Activated CD8-positive, alpha-beta memory T cell treated with anti-CD3 and anti-CD28 coated beads for 36 hours (primary cell): ENCODE data around the gene CRY1. TPM values are rescaled to one million over a fixed set of nuclear protein-coding genes. Genes with fewer than 3 reads are reported as not detected.
"Not testable (repeated sequence)": the region's sequence is repeated elsewhere in the genome, so short reads cannot be mapped to it uniquely, and the experiment has no call there.

Source experiments
- CTCF ChIA-PET: fragments of 350-600 bp; sonication (Branson Sonifier 250); formaldehyde crosslinking; loops from one replicate; lab custom pipeline; 2021; ENCODE audit warnings: antibody characterized with exemption; lab: Charles Lee
- POLR2A ChIA-PET: fragments of 350-600 bp; sonication (Branson Sonifier 250); formaldehyde crosslinking; loops from one replicate; lab custom pipeline; 2021; ENCODE audit warnings: antibody characterized with exemption; lab: Charles Lee
- total RNA-seq, 2 experiments: library from RNA; stranded (reverse); gene quantifications; one replicate each; pipeline ENCODE4 v1.2.3, GENCODE V29; 2021

The CRY1 gene
- total RNA-seq, 2 experiments from 2014 or later: 37.8 to 38.0 TPM

DNA sequence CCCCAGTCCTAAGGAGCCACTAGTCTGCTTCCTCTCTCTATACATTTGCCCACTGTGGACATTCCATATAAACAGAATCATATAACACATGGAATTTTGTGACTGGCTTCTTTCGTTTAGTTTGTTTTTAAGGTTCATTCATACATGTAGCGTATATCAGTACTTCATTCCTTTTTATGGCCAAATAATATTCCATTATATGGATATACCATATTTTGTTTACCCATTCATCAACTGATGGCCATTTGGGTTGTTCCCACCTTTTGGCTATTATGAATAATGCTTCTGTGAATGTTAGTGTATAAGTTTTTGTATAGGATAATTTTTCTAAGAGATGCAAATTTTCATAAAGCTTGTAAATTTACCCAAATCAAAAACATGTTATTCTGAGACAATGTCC lies 4.4 kb downstream of the CRY1 start:
- POLR2A ChIA-PET: no interaction called here

DNA sequence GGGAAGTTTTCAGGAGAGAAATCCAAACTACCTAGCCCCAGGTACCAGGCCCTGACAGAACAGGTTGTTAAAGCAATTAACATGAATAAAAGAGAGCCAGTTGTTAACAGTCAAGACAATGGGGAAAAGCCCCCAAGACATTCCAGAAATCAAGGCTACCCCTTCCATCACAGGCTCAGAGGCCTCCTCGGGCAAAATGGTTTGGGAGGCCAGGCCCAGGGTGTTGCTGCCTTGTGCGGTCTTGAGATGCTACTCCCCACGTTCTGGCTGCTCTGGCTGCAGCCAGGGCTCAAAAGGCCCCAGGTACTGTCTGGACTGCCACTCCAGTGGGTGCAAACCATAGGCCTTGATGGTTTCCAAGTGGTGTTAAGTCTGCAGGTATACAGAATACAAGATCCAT lies 7.0 kb downstream of the CRY1 start:
- CTCF ChIA-PET: no interaction called here
- POLR2A ChIA-PET: no interaction called here

More for the DNA sequence above, 4.4 kb downstream of the CRY1 start:
- CTCF ChIA-PET: interaction anchor here (2.0 to 2.5 kb wide), 2 partner anchors 10 to 16 kb away, joined by 4 to 7 read pairs; no protein-coding TSS in a partner anchor

DNA sequence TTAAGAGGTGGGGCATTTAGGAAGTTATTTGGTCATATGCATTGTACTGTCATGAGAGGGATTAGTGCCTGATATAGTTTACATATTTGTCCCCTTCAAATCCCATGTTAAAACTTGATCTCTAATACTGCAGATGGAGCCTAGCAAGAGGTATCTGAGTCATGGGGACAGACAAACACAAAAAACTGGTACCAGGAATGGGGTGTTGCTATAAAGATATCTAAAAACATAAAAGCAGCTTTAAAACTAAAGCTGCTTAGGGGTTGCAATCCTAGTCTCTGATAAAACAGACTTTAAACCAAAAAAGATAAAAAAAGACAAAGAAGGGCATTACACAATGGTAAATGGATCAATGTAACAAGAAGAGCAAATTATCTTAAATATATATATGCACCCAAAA lies 11.6 kb downstream of the CRY1 start:
- POLR2A ChIA-PET: no interaction called here
- CTCF ChIA-PET: no interaction called here

DNA sequence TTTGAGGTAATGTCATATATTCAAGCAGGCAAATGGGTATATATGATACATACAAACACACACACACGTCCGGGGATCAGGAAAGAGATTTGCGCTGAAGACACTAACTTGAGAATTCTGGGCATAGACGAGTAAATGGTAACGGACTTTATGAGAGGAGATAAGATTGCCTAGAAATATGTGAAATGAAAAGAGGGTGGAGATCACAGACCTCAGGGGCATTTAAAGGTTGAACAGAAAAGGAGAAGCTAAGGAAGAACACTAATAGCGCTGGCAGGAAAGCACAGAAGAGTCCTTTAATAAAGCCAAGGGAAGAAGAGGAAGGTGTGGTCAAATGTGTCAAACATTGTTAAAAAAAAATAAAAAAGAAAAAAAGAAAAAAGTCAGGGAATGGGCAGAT lies 13.1 kb downstream of the CRY1 start:
- POLR2A ChIA-PET: no interaction called here
- CTCF ChIA-PET: interaction anchor here (1.9 kb wide), 1 partner anchor 24 kb away, joined by 4 read pairs; no protein-coding TSS in a partner anchor

DNA sequence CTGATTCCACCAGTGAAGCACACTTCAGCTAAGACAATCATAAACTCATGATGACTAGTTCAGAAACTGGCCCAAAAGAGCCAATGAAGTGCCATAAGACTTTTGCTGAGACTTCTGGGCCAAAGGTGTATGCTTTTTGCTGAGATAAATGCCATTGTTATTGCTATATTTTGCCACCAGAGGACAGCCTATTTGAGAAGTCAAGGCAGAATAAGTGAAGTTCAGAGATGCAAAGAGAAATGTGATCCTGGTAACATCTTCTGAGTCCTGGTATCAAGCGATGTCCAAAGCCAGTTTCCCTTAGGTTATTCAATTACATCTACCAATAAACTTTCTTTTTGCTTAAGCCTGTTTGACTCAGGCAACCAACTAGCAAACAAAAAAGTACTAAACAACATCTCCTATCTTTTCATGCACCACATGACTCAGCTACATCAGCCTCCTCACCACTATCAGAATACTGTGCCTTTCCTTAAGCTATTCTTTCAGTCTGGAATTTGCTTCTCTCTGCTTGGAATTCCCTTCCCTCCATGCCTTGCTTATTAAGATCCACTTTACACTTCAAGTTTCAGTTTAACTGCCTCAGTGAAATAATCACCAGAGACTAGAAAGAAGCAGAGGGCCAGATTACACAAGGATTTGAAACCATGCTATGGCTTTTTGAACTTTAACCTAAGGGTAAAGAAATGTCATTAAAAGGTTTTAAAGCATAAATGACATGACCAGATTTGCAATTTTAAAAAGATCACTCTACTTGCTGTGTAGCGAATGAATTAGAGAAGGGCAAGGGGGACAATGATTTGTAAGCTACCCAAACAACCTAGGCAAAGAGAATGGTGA lies 14.0 kb downstream of the CRY1 start:
- POLR2A ChIA-PET: no interaction called here

DNA sequence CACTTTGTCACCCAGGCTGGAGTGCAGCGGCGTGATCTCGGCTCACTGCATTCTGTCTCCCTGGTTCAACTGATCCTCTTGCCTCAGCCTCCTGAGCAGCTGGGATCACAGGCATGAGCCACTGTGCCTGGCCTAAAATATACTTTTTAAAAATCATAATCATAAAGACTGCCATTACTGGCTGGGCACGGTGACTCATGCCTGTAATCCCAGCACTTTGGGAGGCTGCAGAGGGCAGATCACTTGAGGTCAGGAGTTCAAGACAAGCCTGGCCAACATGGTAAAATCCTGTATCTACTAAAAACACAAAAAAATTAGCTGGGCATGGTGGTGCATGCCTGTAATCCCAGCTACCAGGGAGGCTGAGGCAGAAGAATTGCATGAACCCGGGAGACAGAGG lies 20.1 kb downstream of the CRY1 start:
- CTCF ChIA-PET, POLR2A ChIA-PET: not testable (repeated sequence)

More for the DNA sequence above, 14.0 kb downstream of the CRY1 start:
- CTCF ChIA-PET: interaction anchor here (1.3 to 1.9 kb wide), 4 partner anchors 11 to 41 kb away, joined by 3 to 4 read pairs (median 4); no protein-coding TSS in a partner anchor

DNA sequence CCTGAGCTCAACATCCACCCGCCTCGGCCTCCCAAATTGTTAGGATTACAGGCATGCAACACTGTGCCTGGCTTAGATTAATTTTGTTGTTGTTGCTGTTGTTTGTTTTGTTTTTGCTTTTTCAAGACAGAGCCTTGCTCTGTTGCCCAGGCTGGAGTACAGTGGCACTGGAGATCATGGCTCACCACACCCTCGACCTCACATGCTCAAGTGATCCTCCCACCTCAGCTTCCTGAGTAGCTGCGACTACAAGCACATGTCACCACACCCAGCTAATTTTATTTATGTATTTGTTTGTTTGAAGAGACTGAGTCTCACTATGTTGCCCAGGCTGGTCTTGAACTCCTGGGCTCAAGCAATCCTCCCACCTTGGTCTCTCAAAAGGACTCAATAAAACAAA lies 26.7 kb downstream of the CRY1 start:
- ChIA-PET CTCF (no interaction called here), POLR2A (no interaction called here)

DNA sequence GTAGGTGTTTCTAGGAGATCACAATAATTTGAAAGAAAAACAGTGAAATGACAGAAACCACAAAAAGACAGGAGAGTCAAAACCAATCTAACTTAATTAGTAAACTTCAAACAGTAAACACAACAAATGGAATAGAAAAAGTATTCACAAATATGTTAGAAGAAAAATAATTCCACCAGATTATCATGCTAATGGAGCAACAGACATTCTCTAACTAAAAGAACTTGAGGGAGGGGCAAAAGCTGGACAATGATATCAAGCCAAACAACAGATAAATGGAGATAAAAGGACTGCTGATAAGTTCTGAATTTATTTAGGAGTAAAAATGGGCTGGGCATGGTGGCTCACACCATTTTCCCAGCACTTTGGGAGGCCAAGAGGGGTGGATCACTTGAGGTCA lies 28.7 kb downstream of the CRY1 start:
- POLR2A ChIA-PET: no interaction called here
- CTCF ChIA-PET: no interaction called here

DNA sequence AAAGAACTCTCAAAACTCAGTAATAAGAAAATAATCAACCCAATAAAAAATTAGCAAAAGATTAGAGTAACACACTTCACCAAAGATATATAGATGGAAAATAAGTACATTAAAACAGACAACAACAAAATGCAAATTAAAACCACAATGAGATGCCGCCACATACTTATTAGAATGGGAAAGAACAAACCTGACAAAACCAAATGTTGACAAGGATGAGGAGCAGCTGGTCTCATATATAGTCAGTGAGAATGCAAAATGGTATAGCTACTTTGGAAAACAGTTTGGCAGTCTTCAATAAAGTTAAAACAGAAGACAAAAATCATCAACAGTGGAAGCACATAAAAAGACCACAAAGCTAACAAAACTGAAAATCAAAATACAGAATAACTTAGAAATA lies 29.1 kb downstream of the CRY1 start:
- CTCF ChIA-PET: no interaction called here
- POLR2A ChIA-PET: no interaction called here

DNA sequence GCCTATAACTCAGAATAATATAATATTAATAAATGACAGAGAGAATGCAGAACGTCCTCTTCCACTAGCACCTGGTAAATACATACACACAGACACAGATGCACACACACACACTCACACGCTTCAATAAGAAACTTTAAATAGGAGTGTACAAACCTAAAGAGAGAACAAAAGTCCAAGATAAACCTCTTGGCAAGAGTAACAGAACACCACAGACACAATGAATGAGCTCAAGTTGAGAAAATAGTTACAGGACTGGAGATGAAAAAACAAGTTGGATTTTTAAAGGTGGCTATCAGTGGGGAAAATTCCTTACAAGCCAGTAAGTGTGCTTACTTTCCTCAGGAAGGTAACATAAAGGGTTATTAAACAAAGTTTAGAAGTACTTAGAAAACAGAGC lies 35.2 kb downstream of the CRY1 start:
- POLR2A ChIA-PET: no interaction called here
- CTCF ChIA-PET: no interaction called here

DNA sequence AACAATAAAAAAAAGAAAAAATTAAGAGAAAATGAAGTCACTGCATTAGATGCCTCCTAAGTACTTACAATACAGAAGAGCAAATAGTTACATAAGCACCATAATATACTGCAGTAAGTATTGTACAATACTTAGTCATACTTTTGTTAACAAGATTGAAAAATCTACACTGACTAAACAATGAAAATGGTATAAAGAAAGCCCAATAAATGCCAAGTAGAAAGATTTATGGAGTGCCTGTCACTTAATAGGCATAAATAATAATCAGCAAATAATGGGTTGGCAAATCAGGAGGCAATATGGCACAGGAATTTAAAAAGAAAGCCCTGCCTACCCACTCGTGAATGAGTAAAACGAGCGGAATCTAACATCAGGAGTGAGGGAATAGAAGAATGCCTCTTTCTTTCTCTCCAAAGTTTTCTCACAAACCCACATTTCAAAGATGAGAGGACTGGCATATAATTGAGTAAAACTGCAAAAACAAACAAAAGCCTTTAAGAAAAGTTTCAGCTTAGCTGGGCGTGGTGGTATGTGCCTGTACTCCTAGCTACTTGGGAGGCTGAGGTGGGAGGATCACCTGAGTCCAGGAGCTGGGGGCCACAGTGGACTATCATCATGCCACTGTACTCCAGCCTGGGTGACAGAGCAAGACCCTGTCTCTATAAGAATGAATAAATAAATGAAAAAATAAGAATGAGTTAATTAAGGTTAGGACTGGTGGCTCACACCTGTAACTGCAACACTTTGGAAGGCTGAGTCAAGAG lies 36.1 kb downstream of the CRY1 start:
- POLR2A ChIA-PET: no interaction called here
- CTCF ChIA-PET: no interaction called here

DNA sequence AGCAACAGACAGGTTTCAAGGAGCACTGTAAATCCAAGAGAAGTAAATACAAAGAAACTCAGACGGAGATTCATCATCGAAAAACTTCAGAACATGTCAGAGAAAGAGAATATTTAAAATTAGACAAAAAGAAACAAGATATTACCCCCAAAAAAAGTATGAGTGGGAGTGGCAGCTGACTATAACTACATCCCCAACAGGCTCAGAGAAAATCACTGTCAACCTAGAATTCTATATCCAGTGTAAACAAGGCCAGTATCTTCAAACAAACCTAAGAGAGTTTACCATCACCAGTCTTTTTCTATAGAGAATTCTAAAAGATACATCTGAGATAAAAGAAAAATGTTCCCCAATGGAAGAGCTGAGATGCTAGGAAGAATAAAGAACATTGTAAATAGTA lies 39.6 kb downstream of the CRY1 start:
- CTCF ChIA-PET: no interaction called here

DNA sequence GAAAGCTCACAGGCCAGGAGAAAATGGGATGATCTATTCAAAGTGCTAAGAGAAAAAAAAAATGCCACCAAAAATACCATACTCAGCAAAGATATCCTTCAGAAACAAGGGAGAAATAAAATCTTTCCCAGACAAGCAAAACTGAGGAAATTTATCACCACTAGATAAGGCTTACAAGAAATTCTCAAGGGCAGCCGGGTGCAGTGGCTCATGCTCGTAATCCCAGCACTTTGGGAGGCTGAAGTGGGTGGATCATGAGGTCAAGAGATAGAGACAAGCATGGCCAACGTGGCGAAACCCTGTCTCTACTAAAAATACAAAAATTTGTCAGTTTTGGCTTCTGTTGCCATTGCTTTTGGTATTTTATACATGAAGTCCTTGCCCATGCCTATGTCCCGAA lies 48.2 kb downstream of the CRY1 start:
- CTCF ChIA-PET: no interaction called here
- POLR2A ChIA-PET: no interaction called here

More for the DNA sequence above, 39.6 kb downstream of the CRY1 start:
- POLR2A ChIA-PET: no interaction called here

DNA sequence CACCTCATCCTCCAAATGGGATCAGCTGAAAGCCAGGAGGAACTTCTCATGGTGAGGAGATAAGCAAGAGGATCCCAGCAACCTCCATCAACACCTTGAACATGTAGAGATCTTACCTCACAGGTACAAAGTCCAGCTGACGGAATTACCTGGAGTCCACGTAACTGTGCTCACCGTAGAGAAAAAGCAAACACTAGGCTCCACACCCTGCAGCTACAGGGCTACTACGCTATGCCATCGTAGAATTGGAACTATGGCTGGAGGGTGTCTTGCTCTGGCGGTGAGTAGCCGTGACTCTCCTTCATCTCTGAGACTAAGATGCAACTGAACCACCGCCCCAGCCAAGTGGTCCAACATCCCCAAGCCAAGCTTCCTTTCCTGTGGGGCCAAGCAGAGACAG lies 50.5 kb downstream of the CRY1 start:
- ChIA-PET CTCF (no interaction called here), POLR2A (no interaction called here)

DNA sequence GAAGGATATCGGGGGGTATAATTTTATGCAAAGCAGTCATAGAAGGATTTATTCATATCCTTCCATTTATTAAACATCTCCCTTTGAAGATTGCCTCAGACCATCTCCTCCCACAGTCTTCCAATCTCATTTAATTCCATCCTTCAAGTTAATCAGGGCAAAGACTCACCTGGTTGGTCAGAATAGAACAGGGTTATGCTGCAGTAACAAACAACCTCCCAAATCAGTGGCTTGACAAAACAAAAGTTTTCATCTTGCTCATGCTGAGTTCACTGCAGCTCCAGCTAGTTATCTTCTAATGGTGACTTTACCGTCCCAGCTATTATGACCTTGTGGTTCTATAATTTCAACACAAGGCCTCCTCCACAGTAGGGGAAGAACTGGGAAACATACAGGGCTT lies 57.6 kb downstream of the CRY1 start:
- POLR2A ChIA-PET: no interaction called here
- CTCF ChIA-PET: no interaction called here

DNA sequence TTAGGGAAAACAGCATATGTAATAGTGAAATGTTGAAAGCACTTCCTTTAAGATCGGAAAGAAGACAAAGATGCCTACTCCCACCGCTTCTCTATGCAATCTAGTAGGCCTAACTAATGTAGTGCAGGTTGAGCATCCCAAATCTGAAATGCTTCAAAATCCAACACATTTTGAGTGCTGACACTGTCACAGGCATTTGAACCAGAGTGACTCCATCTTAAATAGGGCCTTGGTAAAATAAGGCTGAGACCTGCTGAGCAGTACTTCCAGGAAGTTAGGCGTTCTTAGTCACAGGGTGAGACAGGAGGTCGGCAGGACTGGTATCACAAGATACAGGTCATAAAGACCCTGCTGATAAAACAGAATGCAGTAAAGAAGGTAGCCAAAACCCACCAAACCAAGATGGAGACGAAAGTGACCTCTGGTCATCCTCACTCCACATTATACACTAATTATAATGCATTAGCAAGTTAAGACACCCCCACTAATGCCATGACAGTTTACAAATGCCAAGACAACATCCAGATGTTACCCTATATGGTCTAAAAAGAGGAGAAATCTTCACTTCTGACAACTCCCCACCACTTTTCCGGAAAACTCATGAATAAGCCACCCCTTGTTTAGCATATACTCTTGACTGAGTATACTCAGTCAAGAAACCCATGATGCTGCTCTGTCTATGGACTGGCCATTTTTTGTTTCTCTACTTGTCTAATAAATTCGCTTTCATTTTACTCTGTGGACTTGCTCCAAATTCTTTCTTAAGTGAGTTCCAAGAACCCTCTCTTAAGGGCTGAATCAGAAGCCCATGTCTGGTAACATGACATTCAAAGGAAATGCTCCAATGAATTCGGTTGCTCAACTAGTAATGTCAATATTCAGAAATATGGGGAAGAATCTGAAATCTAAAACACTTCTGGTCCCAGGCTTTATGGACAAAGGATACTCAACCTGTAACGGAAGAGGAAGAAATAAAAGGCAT lies 59.3 kb downstream of the CRY1 start:
- POLR2A ChIA-PET: no interaction called here
- CTCF ChIA-PET: no interaction called here

DNA sequence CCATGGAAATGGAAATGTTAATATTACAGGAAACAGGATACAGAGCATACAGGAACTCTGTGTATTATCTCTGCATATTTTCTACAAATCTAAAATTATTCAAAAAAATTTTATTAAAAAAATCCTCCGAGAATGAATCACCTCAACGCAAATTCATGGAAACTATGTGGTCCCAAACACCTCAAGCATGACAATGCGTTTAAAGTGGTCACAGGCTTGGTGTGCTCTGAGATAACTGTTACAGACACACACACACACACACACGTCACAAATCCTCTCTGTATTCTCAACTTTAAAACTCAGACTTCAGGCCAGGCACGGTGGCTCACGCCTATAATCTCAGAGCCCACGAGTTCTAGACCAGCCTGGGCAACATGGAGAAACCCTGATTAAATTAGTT lies 61.1 kb downstream of the CRY1 start:
- CTCF ChIA-PET: no interaction called here

DNA sequence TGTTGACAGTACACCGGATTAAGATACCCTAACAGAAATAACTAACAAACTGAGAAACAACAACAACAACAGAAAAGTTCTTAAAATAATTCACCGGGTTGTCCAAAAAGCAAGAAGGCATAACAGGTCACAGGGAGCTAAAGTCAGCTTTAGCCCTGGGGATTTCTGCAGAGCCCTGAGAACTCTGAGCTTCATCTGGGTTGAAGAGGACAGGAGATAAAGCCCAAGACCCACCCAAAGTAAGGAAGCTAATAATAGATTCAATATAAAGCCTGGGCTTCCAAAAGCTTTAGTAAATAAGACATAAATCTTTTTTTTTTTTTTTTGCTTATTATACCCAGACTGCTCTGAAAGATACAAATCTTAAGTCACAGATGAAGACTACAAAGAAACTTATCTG lies 62.3 kb downstream of the CRY1 start:
- ChIA-PET POLR2A (no interaction called here), CTCF (no interaction called here)

More for the DNA sequence above, 61.1 kb downstream of the CRY1 start:
- POLR2A ChIA-PET: interaction anchor here (0.6 kb wide), 1 partner anchor 1498 kb away, joined by 3 read pairs; no protein-coding TSS in a partner anchor

DNA sequence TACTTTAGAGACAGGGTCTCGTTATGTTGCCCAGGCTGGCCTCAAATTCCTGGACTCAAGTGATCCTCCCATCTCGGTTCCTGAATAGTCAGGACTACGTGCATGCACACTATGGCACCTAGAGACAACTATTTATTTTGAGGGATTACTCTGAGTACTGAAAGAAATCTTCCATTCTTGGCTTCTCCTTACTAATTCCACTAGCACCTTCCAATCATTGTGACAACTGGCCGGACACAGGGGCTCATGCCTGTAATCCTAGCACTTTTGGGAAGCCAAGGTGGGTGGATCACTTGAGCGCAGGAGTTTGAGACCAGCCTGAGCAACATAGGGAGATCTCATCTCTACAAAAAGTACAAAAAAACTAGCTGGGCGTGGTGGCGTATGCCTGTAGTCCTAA lies 64.3 kb downstream of the CRY1 start:
- ChIA-PET CTCF (no interaction called here), POLR2A (no interaction called here)
